Neuron (in vitro differentiated cells): ENCODE data around the gene RAMP3.
A peak's percentile ranks its signal among the peaks of the same experiment; 100 is the strongest.

Source experiments
- H2AFZ ChIP-seq: one replicate; pipeline ENCODE4 v1.6.1; 2013; ENCODE audit warnings: low read depth, mild to moderate bottlenecking, inconsistent platforms, low read length, moderate library complexity
- H3K27me3 ChIP-seq: one replicate; pipeline ENCODE4 v1.6.1; 2013; ENCODE audit warnings: low read length; ENCODE audit not compliant: insufficient read depth
- H3K36me3 ChIP-seq: one replicate; pipeline ENCODE4 v1.6.1; 2013; ENCODE audit warnings: low read length; ENCODE audit not compliant: insufficient read depth
- H3K4me1 ChIP-seq: one replicate; pipeline ENCODE4 v1.6.1; 2013; ENCODE audit warnings: low read length; ENCODE audit not compliant: insufficient read depth
- H3K4me3 ChIP-seq: 2 replicates; pipeline ENCODE4 v1.5.1; 2013; ENCODE audit warnings: mild to moderate bottlenecking, low read length, moderate library complexity
- H3K9me3 ChIP-seq: one replicate; pipeline ENCODE4 v1.6.1; 2013; ENCODE audit warnings: low read length

The RAMP3 gene

DNA sequence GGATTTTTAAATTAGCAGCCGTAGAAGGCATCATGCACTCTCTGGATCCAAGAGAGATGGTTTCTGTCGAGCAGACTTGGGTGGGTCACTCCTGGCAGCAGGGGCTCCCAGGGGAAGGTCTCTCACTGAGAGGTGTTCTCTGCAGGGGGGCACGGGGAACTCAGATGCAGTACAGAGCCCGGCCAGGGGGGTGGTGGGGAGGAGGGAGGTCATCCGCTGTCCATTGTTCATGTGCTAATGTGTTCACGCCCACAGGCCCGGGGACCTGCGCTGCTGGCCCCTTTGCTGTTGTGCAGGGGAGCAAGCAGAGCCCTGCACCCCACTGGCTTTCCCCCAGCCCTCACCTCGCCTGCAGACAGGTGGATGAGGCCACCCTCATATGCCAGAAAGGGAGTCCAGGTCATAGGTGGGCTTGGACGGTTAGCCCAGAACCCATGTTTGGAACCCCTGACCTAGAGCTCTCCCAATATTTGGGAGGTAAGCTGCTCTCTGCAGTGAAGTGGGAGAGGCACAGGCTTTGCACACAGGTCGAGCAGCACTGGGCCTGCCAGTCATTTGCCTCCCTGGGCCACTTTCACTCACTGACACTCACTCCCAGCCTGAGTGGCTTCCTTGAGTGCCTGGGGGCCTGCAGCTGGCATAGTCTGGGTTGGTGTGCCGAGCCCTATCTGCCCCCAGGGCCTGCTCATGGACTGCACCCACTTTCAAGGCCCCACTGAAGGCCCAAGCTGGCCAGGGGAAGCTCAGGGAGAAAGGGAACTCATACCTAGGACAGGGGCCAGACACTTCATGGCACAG, 33.5 kb upstream of the RAMP3 start:
- Histone ChIP-seq H3K9me3 (no peaks in the 10 kb centered on the region), H3K27me3 (no peaks in the 10 kb centered on the region), H3K4me3 (no peak overlapping the region), H3K4me1 (peaks cover 19% of the 10 kb centered on the region), H2AFZ (no peak overlapping the region), H3K36me3 (no peaks in the 10 kb centered on the region)

DNA sequence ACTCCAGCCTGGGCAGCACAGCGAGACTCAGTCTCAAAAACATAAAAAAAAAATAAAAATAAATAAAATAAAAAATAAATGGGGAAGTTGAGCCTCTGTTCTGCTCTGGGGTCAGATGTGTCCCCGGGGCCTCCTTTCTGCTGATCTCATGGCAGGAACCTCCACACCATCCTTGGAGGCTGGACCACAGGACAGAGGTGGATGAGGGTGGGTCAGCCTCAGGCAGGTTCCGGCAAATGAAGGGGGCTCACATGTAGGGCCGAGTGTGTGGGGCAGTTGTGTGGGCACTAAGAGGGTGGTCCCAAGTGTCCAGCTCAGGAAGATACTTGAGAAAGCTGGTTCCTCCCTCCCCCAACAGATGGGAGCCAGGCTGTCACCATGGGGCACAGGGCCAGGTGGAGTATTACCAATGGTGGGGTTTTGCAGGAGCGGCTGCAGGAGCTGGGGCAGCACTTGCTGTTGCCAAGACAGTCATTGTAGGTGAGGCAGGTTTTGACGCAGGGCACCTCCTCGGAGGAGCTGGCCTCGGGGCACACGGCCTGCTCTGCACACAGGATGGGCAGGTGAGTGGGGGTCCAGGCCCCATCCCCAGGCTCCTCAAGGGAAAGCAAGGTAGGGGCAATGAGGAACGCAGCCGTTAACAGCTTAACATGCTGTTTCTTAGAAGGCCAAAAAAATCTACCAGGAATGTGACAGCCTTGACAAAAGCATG, 32.2 kb upstream of the RAMP3 start:
- Histone ChIP-seq H2AFZ (no peak overlapping the region), H3K36me3 (no peaks in the 10 kb centered on the region), H3K4me3 (no peak overlapping the region), H3K9me3 (no peaks in the 10 kb centered on the region), H3K27me3 (no peaks in the 10 kb centered on the region), H3K4me1 (peaks cover 19% of the 10 kb centered on the region)

DNA sequence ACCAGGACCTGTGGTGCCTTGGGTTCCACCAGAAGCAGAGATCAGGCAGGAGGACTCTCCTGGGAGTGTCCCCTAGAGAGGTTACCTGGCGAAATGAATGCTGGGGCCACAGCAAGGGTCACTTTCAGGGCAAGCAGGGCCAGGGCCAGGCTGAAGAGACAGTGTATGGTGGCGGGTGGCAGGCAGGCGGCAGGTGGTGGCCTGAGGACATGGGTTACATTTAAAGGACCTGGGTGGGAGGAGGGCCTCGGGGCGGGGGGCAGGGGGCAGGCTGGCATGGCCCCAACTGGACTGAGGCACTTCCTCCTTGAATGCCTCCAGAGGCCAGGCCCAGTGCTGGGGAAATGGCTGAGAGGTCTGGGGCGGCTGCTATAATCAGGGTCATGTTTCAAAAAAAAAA, 31.4 kb upstream of the RAMP3 start:
- Histone ChIP-seq H3K27me3 (no peaks in the 10 kb centered on the region), H2AFZ (no peak overlapping the region), H3K4me3 (no peak overlapping the region), H3K4me1 (peaks cover 19% of the 10 kb centered on the region), H3K9me3 (no peaks in the 10 kb centered on the region), H3K36me3 (no peaks in the 10 kb centered on the region)

GRCh38 chr7:45126920-45127319, 30.7 kb upstream of the RAMP3 start:
- Histone ChIP-seq H3K36me3 (no peaks in the 10 kb centered on the region), H3K27me3 (no peaks in the 10 kb centered on the region), H2AFZ (no peak overlapping the region), H3K4me3 (no peak overlapping the region), H3K9me3 (no peaks in the 10 kb centered on the region), H3K4me1 (peaks cover 19% of the 10 kb centered on the region)

DNA sequence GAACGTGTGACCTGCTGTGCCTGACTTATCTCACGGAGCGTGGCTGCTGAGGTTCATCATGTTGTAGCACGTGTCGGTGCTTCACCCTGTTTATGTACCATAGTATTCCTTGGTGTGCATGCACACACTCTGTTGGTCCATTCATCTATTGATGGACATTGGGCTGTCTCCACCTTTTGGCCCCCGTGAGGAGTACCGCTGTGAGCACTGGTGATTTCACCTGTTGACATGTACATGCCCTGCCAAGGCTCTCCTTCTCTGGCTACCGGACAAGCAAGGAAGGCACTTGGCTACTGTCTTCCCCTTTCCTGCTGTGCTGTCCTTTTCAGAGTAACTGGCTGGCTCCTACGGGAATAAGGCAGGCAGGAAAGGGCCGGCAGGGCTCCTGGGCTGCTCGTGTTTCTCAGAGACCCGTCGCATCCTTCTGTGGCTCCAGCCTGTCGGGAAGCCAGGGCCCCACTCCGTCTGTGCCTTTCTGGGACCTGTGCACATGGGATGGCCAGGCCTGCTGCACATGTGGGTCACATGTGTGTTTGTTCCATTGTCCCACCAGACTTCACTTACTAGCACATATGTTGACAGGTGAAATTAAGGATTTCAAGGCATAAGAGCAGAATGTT, 28.3 kb upstream of the RAMP3 start:
- H3K4me1 ChIP-seq, result peaks cover 13% of the 10 kb centered on the region
- H3K9me3 ChIP-seq, result no peaks in the 10 kb centered on the region
- no peak overlapping the region for H2AFZ ChIP-seq
- no peaks in the 10 kb centered on the region for H3K36me3 ChIP-seq
- H3K27me3 ChIP-seq, result no peaks in the 10 kb centered on the region
- H3K4me3 ChIP-seq, result no peak overlapping the region

GRCh38 chr7:45129906-45130305, 27.7 kb upstream of the RAMP3 start:
- H3K4me3 ChIP-seq, result no peak overlapping the region
- no peaks in the 10 kb centered on the region for H3K36me3 ChIP-seq
- H2AFZ ChIP-seq, result no peak overlapping the region
- H3K4me1 ChIP-seq, result peaks cover 12% of the 10 kb centered on the region
- H3K27me3 ChIP-seq, result no peaks in the 10 kb centered on the region
- H3K9me3 ChIP-seq, result no peaks in the 10 kb centered on the region

GRCh38 chr7:45130910-45131309, 26.7 kb upstream of the RAMP3 start:
- H3K27me3 ChIP-seq, result no peaks in the 10 kb centered on the region
- H3K36me3 ChIP-seq, result no peaks in the 10 kb centered on the region
- H2AFZ ChIP-seq, result no peak overlapping the region
- H3K4me3 ChIP-seq, result no peak overlapping the region
- H3K9me3 ChIP-seq, result no peaks in the 10 kb centered on the region
- peaks cover 14% of the 10 kb centered on the region for H3K4me1 ChIP-seq

GRCh38 chr7:45131891-45132290, 25.7 kb upstream of the RAMP3 start:
- no peaks in the 10 kb centered on the region for H3K36me3 ChIP-seq
- H2AFZ ChIP-seq, result no peak overlapping the region
- H3K9me3 ChIP-seq, result no peaks in the 10 kb centered on the region
- H3K27me3 ChIP-seq, result no peaks in the 10 kb centered on the region
- H3K4me3 ChIP-seq, result no peak overlapping the region
- peaks cover 7% of the 10 kb centered on the region for H3K4me1 ChIP-seq

DNA sequence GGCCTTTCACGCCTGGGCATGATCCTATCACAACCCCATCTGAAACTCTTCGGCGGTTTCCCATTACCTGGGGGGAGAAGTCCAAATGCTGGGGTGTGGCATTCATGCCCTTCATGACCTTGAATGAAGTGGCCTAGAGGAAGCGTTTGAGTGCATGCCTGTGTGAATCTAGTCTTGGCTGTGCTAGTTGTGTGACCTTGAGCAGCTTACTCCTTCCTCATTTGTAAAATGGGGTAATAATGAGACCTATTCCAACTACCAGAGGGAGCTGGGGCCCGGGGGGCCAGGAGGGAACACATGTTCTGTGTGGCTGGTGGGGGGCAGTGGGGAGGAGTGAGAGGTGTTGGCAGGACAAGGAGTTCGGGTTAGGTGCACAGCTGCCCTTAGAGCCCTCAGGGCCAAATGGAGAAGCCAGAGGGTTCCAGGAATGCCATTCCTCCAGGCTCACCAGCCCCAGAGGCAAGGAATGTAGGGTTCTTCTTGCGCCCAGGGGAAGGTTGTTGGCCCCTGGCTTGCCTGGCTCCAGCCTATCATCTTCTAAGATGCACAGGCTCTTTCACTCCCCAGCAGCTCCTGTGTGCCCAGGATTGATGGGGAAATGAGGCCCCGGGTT, 24.8 kb upstream of the RAMP3 start:
- Histone ChIP-seq H3K27me3 (no peaks in the 10 kb centered on the region), H2AFZ (no peak overlapping the region), H3K4me1 (peaks cover 4% of the 10 kb centered on the region), H3K9me3 (no peaks in the 10 kb centered on the region), H3K36me3 (no peaks in the 10 kb centered on the region), H3K4me3 (no peak overlapping the region)

GRCh38 chr7:45133352-45133751, 24.2 kb upstream of the RAMP3 start:
- H3K4me1 ChIP-seq, result peaks cover 4% of the 10 kb centered on the region
- no peaks in the 10 kb centered on the region for H3K27me3 ChIP-seq
- H2AFZ ChIP-seq, result no peak overlapping the region
- no peak overlapping the region for H3K4me3 ChIP-seq
- H3K36me3 ChIP-seq, result no peaks in the 10 kb centered on the region
- H3K9me3 ChIP-seq, result no peaks in the 10 kb centered on the region

GRCh38 chr7:45133877-45134276, 23.7 kb upstream of the RAMP3 start:
- Histone ChIP-seq H3K4me3 (no peak overlapping the region), H3K4me1 (peaks cover 4% of the 10 kb centered on the region), H3K36me3 (no peaks in the 10 kb centered on the region), H3K9me3 (no peaks in the 10 kb centered on the region), H3K27me3 (no peaks in the 10 kb centered on the region), H2AFZ (no peak overlapping the region)

- H3K9me3 ChIP-seq, result no peaks in the 10 kb centered on the region
- peaks cover 4% of the 10 kb centered on the region for H3K4me1 ChIP-seq
- H3K4me3 ChIP-seq, result no peak overlapping the region
- H2AFZ ChIP-seq, result peak overlapping the region; percentile 74
- H3K27me3 ChIP-seq, result peaks cover 2% of the 10 kb centered on the region
- H3K36me3 ChIP-seq, result no peaks in the 10 kb centered on the region
Measured at GRCh38 chr7:45136106-45137060, 21.2 kb upstream of the RAMP3 start.
